Activated CD4-positive, alpha-beta memory T cell treated with anti-CD3 and anti-CD28 coated beads for 36 hours (primary cell): ENCODE data around the gene IFITM1. TPM values are rescaled to one million over a fixed set of nuclear protein-coding genes. Genes with fewer than 3 reads are reported as not detected.
"Not testable (repeated sequence)": the region's sequence is repeated elsewhere in the genome, so short reads cannot be mapped to it uniquely, and the experiment has no call there.

ENCODE experiments used
- CTCF ChIA-PET: fragments of 350-600 bp; sonication (Branson Sonifier 250); formaldehyde crosslinking; loops from one replicate; lab custom pipeline; 2021; ENCODE audit warnings: antibody characterized with exemption, inconsistent platforms; lab: Charles Lee
- POLR2A ChIA-PET: fragments of 350-600 bp; sonication (Branson Sonifier 250); formaldehyde crosslinking; loops from one replicate; lab custom pipeline; 2021; ENCODE audit warnings: antibody characterized with exemption; lab: Charles Lee
- DNase-seq: peaks from one replicate; pipeline ENCODE4 v3.0.0-alpha.2; 2020
- H3K27ac Mint-ChIP-seq: one replicate; pipeline ENCODE4 v1.8.0; 2021; ENCODE audit warnings: mixed read lengths
- H3K27me3 Mint-ChIP-seq: one replicate; pipeline ENCODE4 v1.8.0; 2021; ENCODE audit warnings: mixed read lengths
- H3K36me3 Mint-ChIP-seq: one replicate; pipeline ENCODE4 v1.8.0; 2021; ENCODE audit warnings: mixed read lengths
- H3K4me1 Mint-ChIP-seq: one replicate; pipeline ENCODE4 v1.8.0; 2021; ENCODE audit warnings: low read depth, mixed read lengths
- H3K4me3 Mint-ChIP-seq: one replicate; pipeline ENCODE4 v1.8.0; 2021; ENCODE audit warnings: mild to moderate bottlenecking, mixed read lengths
- H3K9me3 Mint-ChIP-seq: one replicate; pipeline ENCODE4 v1.8.0; 2021; ENCODE audit warnings: mixed read lengths
- intact Hi-C: fragments of 100-400 bp; cut with micrococcal nuclease; formaldehyde crosslinking; loops from one replicate; pipeline ENCODE4 v1.15.1; 2023
- total RNA-seq, 2 experiments: library from RNA; stranded (reverse); gene quantifications; one replicate each; pipeline ENCODE4 v1.2.3, GENCODE V29; 2021

Gene IFITM1
- total RNA-seq, 2 experiments from 2014 or later: 195 to 200 TPM

DNA sequence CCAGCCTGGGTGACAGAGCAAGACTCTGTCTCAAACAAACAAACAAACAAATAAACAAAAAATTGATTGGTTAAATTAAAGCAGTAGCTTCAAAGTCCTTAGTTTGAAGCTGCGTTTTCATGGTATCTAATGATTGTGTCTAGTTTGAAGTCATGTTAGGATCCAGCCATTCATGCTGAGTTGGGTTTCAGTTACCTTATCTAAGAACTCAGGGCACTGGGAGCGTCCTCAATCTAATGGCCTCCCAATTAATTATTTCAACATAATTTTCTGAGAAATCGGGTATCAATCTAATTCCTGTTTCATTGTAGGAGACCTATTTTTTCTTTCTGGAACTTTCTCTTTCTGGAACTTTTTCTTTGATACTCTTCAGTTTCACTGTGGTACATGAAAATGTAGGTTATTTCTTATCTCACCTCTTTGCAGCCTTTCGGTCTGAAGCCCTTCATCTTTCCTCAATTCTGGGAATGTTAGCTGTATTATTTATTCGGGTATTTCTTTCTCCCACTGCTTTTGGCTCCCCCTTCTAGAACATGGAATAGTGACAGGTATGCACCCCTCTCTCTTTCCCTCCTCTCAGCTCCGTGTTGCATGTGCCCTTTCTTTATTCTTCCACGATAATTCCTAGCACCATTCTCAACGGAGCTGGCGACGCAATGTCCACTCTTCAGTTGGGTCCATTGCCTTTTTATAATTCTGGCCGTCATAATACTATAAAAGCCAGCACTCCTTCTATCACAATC, 31.2 kb downstream of the IFITM1 start:
- Mint-ChIP-seq H3K9me3 (no peaks in the 10 kb centered on the region), H3K4me3 (no peak overlapping the region), H3K4me1 (peaks cover 8% of the 10 kb centered on the region), H3K27ac (no peak overlapping the region), H3K27me3 (no peaks in the 10 kb centered on the region), H3K36me3 (no peaks in the 10 kb centered on the region)
- CTCF ChIA-PET: interaction anchor here (1.0 to 2.1 kb wide), 3 partner anchors 40 to 64 kb away, joined by 3 to 6 read pairs (median 3); no protein-coding TSS in a partner anchor
- intact Hi-C loops: no loop called here
- DNase-seq: no peak
- POLR2A ChIA-PET: no interaction called here

- Mint-ChIP-seq H3K4me3 (no peak overlapping the region), H3K27ac (no peak overlapping the region), H3K36me3 (no peaks in the 10 kb centered on the region), H3K4me1 (peaks cover 14% of the 10 kb centered on the region), H3K27me3 (no peaks in the 10 kb centered on the region), H3K9me3 (no peaks in the 10 kb centered on the region)
- ChIA-PET POLR2A (no interaction called here), CTCF (interaction anchor here (2.1 kb wide), 1 partner anchor 42 kb away, joined by 6 read pairs; no protein-coding TSS in a partner anchor)
- intact Hi-C loops: no loop called here
- no peak for DNase-seq
These were observed 32.7 kb downstream of the IFITM1 start for GRCh38 chr11:346529-346928.

DNA sequence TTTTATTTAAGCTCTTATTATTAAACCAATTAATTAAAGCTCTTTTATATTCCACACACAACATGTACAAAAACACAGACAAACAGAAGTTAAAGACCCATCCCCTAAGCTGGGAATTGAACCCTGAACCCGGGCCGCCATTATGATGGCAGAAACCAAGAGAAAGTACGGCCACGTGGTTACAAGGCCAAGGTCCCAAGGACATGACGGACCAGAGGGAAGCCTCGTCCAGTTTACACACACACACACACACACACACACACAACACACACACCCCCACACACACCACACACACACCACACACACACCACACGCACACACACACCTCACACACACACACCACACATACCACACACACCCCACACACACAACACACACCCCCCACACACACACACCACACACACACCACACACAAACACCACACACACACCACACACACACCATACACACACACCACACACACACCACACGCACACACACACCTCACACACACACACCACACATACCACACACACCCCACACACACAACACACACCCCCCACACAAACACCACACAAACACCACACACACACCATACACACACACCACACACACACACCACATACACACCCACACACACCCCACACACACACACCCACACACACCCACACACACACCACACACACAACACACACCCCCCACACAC, 35.6 kb downstream of the IFITM1 start:
- H3K4me1 Mint-ChIP-seq: peaks cover 27% of the 10 kb centered on the region
- H3K9me3 Mint-ChIP-seq, H3K27ac Mint-ChIP-seq, intact Hi-C loops, H3K27me3 Mint-ChIP-seq, H3K4me3 Mint-ChIP-seq, H3K36me3 Mint-ChIP-seq, POLR2A ChIA-PET, DNase-seq: not testable (repeated sequence)
- CTCF ChIA-PET: interaction anchor here (1.1 to 2.0 kb wide), 2 partner anchors 37 to 99 kb away, joined by 3 to 5 read pairs; no protein-coding TSS in a partner anchor

DNA sequence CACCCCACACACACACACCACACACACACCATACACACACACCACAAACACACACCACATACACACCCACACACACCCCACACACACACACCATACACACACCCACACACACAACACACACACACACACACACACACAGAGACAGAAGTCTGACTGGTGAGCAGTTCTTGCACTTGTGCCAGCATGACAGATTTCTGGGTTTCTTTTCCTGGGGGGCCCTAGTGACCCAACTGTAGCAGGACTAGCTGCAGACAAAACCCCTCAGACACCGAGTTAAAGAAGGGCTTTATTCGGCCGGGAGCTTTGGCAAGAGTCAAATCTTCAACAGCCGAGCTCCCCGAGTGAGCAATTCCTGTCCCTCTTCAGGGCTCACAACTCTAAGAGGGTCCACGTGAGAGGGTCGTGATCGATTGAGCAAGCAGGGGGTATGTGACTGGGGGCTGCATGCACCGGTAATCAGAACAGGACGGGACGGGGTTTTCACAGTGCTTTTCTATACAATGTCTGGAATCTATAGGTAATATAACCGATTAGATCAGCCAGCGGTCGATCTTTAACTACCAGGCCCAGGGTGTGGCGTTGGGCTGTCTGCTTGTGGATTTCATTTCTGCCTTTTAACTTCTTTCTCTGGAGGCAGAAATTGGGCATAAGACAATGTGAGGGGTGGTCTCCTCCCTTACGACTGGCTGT, 36.3 kb downstream of the IFITM1 start:
- H3K9me3 Mint-ChIP-seq, H3K36me3 Mint-ChIP-seq, H3K4me3 Mint-ChIP-seq, H3K27ac Mint-ChIP-seq, CTCF ChIA-PET, POLR2A ChIA-PET, H3K27me3 Mint-ChIP-seq, intact Hi-C loops, DNase-seq: not testable (repeated sequence)
- peaks cover 32% of the 10 kb centered on the region for H3K4me1 Mint-ChIP-seq

- Mint-ChIP-seq H3K27me3 (no peaks in the 10 kb centered on the region), H3K27ac (peak overlapping the region; percentile 14), H3K9me3 (no peaks in the 10 kb centered on the region), H3K4me3 (no peak overlapping the region), H3K4me1 (peaks cover 33% of the 10 kb centered on the region), H3K36me3 (peaks cover 1% of the 10 kb centered on the region)
- POLR2A ChIA-PET: no interaction called here
- DNase-seq: no peak
- CTCF ChIA-PET: no interaction called here
- intact Hi-C loops: no loop called here
These were observed 36.9 kb downstream of the IFITM1 start for GRCh38 chr11:350723-351255.

GRCh38 chr11:351411-351810, 37.6 kb downstream of the IFITM1 start:
- intact Hi-C loops: no loop called here
- POLR2A ChIA-PET: no interaction called here
- H3K9me3 Mint-ChIP-seq: no peaks in the 10 kb centered on the region
- H3K36me3 Mint-ChIP-seq: peaks cover 1% of the 10 kb centered on the region
- DNase-seq: no peak
- CTCF ChIA-PET: no interaction called here
- H3K27me3 Mint-ChIP-seq: no peaks in the 10 kb centered on the region
- no peak overlapping the region for H3K27ac Mint-ChIP-seq
- H3K4me1 Mint-ChIP-seq: peaks cover 33% of the 10 kb centered on the region
- H3K4me3 Mint-ChIP-seq: no peak overlapping the region

- ChIA-PET POLR2A (no interaction called here), CTCF (interaction anchor here (1.0 to 1.5 kb wide), 3 partner anchors 12 to 25 kb away, joined by 3 to 5 read pairs (median 4); no protein-coding TSS in a partner anchor)
- no peaks in the 10 kb centered on the region for H3K9me3 Mint-ChIP-seq
- intact Hi-C loops: no loop called here
- no peak for DNase-seq
- no peaks in the 10 kb centered on the region for H3K27me3 Mint-ChIP-seq
- H3K27ac Mint-ChIP-seq: peak overlapping the region; percentile 21
- H3K4me3 Mint-ChIP-seq: no peak overlapping the region
- H3K4me1 Mint-ChIP-seq: peaks cover 33% of the 10 kb centered on the region
- peaks cover 1% of the 10 kb centered on the region for H3K36me3 Mint-ChIP-seq
These were observed 38.7 kb downstream of the IFITM1 start for GRCh38 chr11:352456-353031.

DNA sequence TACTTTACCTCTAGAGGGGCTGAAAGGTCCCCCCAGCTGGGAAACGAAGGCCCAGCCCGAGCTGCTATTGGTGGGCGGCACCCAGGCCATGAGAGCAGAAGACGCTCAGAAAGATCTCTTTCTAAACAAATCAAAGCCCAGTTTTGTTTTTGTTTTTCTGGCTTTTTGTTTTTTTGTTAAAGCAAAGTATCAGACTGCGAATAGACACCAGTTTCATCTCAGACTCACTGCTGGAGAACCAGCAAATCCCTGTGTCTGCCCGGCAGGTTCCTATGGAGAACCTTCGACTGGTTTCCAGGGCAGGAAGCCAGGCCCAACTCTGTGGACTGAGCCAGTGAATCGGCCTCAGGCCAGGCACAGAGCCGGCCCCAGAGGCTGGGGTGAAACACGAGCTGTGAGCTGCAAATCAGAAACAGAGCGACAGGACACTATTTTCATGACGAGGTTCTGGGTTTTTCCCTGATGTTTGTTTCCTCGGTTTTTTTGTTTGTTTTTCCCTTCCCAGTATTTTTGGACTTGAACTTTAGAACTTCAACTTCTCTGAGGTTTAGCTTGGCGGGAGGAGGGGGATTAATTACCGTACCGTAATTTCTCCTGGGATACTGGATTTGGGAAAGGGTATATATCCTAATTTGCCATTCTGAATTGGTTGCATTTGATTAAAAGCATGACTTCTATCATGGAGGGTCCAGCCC, 39.5 kb downstream of the IFITM1 start:
- H3K4me3 Mint-ChIP-seq: no peak overlapping the region
- ChIA-PET CTCF (interaction anchor here (0.9 to 1.5 kb wide), 4 partner anchors 11 to 48 kb away, joined by 3 to 5 read pairs (median 4); no protein-coding TSS in a partner anchor), POLR2A (no interaction called here)
- H3K27me3 Mint-ChIP-seq: no peaks in the 10 kb centered on the region
- H3K27ac Mint-ChIP-seq: peak overlapping the region; percentile 56
- peak; percentile 8 for DNase-seq
- peaks cover 1% of the 10 kb centered on the region for H3K36me3 Mint-ChIP-seq
- peaks cover 33% of the 10 kb centered on the region for H3K4me1 Mint-ChIP-seq
- H3K9me3 Mint-ChIP-seq: no peaks in the 10 kb centered on the region
- intact Hi-C loops: no loop called here

DNA sequence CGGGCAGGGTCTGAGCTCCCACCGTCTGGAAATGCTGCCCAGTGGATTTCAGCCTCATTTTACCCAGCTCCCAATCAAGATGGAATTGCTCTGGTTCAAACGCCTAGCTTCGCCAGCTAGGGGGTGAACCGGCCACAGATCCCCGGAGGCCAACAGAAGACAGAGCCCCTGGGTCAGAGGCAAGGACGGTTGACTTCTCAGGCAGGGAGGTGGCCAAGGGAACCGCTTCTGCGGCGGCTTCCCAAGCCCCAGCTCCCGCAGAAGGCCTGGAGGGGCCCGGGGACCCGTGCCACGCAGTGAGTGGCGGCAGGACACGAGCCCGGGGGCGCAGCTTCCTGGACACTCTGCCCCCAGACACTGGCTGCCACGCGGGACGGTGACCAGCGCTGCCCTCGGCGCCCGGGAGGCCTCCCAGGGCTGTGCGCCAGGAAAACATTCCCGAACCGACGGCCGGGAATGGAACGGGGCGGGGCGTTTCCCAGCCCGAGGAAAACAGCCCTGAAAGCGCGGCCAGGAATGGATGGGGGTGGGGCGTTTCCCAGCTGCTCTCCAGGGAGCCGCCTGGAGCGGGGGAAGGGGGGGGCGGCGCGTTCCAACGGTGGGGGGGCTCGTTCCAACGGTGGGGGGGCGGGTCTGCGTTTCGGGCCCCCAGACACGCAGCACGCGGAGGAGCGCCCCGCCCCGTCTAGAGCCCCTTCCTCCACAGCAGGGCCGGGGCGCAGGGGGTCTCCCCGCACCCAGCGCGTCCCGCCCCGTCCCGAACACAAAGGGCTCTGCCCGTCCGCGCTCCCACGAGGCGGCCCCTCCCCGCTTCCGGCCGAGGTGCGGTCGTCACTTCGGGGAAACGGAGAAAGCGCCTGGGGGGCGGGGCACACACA, 42.0 kb downstream of the IFITM1 start:
- H3K9me3 Mint-ChIP-seq: no peaks in the 10 kb centered on the region
- H3K27ac Mint-ChIP-seq: no peak overlapping the region
- peak; percentile 92 for DNase-seq
- ChIA-PET POLR2A (interaction anchor here (0.7 to 3.0 kb wide), 22 partner anchors 17 to 151 kb away, joined by 3 to 47 read pairs (median 4); partner anchors contain the start of genes BET1L, IFITM2, PSMD13 and PTDSS2), CTCF (interaction anchor here (0.6 to 2.2 kb wide), 13 partner anchors 29 to 149 kb away, joined by 3 to 18 read pairs (median 7); partner anchors contain the start of genes BET1L, IFITM1, PSMD13 and RIC8A)
- H3K4me3 Mint-ChIP-seq: no peak overlapping the region
- H3K4me1 Mint-ChIP-seq: peaks cover 32% of the 10 kb centered on the region
- H3K36me3 Mint-ChIP-seq: peaks cover 1% of the 10 kb centered on the region
- no peaks in the 10 kb centered on the region for H3K27me3 Mint-ChIP-seq
- intact Hi-C loops: loop anchor here (1.0 to 5.0 kb wide), 6 partner anchors 41 to 149 kb away; partner anchors contain the start of genes BET1L, PSMD13, RIC8A and SIRT3

DNA sequence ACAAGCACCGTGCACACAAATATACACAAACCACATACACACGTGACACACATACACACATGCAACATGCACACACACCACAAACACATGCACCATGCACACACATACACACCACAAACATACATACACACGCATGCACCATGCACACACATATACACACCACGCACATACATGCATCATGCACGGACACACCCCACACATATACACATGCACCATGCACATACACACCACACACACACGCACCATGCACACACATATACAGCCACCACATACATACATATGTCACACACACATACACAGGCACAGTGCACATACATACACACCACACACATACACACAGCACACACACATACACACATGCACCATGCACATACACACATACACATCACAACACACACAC, 42.8 kb downstream of the IFITM1 start:
- CTCF ChIA-PET: interaction anchor here (0.6 to 2.2 kb wide), 6 partner anchors 39 to 150 kb away, joined by 3 to 18 read pairs (median 16); partner anchors contain the start of gene IFITM1
- intact Hi-C loops: loop anchor here (2.0 to 5.0 kb wide), 3 partner anchors 52 to 149 kb away; partner anchors contain the start of genes BET1L and RIC8A
- POLR2A ChIA-PET: interaction anchor here (1.0 to 3.0 kb wide), 8 partner anchors 27 to 149 kb away, joined by 3 to 47 read pairs (median 9); partner anchors contain the start of genes BET1L and RIC8A

More for the DNA sequence above, 42.8 kb downstream of the IFITM1 start:
- Mint-ChIP-seq H3K36me3 (peaks cover 1% of the 10 kb centered on the region), H3K27ac (no peak overlapping the region), H3K4me1 (peaks cover 29% of the 10 kb centered on the region), H3K4me3 (no peak overlapping the region), H3K9me3 (peaks cover 5% of the 10 kb centered on the region), H3K27me3 (no peaks in the 10 kb centered on the region)
- no peak for DNase-seq
